GM18870 (cell line): ENCODE data around the gene MYH14.

ENCODE experiments used
- ATAC-seq: cut with Tn5 transposase; IDR thresholded peaks from one replicate; pipeline ENCODE4 v1.9.1; 2021; ENCODE audit warnings: moderate library complexity; ENCODE audit not compliant: unreplicated experiment

MYH14 gene

DNA sequence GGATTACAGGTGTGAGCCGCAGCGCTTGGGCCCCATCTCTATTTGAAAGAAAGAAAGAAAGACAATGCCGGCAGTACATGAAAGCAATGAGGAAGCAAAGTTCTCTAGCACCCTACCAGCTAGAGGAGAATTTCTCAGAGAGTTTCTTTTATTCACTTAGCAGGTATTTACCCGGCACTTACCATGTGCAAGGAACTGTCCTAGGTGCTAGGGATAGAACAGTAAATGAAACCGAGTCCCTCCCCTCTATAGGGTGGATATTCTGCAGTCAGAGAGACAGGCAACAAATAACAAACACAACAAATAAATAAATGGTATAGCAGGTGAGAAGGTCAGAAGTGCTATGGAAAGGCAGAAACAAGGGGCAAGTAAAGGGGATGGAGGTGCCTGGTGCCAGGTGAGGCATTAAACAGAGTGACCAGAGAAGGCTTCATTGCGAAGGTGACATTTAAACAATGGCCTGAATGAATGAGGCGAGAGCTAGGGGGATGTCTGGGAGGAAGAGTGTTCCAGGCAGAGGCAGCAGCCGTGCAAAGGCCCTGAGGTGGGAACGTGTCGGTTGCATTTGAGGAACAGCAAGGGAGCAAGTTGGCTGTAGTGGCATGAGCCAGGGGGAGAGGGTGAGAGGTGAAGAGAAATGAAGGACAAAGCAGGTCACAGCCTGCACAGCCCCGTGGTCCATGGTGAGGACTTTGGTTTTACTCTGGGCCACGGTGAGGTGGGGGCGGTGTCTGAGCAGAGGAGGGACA lies 10.8 kb upstream of the MYH14 start:
- no peak for ATAC-seq

DNA sequence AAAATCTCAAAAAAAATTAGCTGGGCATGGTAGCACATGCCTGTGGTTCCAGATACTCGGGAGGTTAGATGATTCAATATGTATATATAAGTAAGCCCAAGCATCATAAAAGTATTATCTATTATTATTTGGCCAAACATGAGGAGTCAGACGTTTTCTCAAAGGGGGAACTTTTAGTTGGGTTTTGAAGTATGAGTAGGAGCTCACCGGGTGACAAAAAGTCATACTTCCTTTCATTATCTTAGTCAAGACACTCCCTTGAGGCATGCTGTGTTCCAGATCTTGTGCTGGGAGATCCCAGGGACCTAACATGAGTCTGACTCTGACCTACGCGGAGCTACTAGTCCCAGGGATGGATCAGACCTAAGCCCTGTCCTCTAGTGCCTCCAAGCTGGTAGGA lies 8.2 kb upstream of the MYH14 start:
- no peak for ATAC-seq

DNA sequence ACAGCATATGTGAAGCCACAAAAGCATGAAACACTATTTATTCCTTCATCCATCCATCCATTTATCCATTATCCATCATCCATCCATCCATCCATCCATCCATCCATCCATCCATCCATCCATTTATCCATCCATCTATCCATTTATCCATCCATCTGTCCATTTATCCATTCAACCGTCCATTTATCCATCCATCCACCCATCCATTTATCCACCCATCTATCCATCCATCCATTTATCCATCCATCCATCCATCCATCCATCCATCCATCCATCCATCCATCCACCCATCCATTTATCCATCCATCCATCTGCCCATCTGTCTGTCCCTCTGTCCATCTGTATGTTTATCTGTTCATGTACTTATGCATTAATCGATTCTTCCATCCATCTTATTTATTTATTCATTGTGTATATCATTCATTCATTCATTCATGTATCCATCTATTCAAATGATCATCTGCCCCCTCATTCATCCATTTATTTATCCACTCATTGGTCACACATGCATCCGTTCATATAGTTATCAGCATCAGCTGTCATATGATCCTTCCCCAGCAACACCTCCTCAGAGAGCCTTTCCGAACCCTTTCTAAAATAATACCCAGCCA lies 7.0 kb upstream of the MYH14 start:
- no peak for ATAC-seq

DNA sequence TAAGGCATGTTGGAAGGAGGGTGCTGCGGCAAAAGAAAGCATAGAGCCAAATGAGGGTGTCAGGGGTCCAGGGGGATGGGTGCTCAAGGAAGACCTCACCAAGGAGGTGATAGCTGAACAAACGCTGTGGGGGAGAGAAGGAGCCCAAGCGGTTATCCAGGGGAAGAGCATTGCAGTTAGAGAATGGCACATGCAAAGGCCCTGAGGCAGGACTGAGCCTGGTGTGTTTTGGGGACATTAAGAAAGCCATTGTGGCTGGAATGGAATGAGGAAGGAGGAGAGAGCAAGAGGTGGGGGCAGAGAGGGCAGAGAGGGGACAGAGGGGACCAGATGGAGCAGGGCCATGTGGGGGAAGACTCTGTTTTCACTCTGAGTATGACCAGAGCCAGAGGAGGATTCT lies 6.1 kb upstream of the MYH14 start:
- no peak for ATAC-seq

DNA sequence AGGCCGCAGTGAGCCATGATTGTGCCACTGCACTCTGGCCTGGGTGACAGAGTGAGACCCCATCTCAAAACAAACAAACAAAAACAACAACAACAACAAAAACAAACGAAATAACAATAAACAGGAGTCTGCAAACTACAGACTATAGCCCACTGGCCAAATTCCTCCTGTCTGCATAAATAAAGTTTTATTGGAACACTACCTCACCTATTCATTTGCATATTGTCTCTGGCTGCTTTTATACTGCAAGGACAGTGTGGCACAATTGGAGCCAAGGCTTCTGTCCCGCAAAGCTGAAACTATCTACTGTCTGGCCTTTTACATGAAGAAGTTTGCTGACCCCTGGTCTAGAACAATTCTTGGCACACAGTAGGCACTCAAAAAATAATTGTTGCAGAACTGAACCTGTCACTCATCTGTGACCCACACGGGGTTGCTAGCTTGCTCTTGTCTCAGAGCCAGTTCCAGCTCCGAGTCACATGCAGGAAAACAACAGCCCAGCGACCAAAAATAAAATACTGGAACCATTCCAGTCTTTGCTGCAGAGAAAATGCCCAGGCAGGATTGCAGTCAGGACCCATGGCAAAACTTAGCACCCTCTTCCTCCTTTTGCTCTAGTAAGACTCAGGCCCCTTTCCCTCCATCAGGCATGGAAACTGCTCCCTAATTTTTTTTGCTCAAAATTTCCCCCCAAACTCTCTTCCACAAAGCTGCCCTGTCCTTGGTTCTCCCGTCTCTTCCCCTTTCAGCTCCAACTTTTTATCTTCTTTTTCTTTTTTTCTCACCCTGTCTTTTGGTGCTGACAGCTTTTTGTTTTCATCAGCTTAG lies 4.8 kb upstream of the MYH14 start:
- ATAC-seq, result no peak

DNA sequence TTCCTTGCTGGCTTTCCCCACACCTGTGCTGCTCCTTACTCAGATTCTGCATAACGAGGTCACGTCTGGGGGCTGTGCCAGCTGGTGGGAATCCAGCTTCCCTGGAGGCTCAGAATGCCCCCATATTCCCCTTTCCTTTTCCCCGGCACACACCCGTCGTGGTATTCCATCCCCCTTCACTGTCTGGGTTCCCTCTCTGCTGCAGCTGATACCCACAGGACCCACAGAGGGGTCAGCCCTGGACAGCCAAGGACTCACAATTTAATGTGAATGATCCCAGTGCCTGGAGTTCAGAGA lies 4.2 kb upstream of the MYH14 start:
- no peak for ATAC-seq

DNA sequence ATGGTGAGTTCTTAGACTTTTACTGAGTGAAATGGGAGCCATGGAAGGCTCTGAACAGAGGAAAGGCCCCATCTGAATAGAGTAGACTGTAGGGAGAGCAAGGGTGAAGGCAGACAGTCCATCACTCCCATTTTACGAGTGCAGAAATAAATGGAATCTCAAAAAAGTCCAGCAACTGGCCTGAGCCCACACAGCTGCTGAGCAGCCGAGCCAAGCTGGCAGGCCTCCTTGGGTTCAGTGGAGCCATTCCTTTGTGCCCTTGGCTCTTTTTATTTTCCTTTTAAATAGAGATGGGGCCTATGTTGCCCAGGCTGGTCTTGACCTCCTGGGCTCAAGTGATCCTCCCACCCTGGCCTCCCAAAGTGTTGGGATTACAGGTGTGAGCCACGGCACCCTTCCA lies 1.0 kb upstream of the MYH14 start:
- ATAC-seq, result no peak

DNA sequence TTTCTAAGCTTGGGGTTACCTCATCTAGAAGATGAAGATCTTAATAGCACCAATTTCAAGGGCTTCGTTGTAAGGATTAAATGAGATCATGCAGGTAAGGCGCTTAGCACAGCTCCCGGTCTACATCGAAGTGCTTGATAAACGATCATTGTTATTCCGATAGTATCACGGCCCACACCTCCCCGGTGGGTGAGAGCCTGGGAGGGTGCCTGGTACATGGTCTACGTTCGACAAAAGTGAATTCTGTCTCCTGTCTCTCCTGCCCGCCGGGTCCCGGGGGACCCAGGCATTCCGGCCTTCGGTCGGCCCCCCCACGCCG lies 501 bp upstream of the MYH14 start:
- ATAC-seq, result no peak

DNA sequence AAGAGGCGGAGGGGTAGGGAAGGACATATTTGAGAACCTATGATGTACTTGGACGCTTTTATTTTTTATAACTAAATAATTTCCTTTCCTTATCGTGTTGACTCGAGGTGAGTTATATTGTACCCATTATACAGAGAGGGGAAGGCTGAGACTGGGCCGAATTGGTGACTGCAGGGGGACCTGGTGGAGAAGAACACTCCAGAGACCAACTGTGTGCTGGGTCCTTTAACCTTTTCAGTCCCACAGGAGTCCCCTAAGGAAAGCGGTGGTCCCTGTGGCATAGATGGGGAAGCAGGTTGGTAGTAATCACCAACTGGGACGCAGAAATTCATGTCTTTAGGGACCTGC lies 633 bp downstream of the MYH14 start:
- ATAC-seq, result no peak

DNA sequence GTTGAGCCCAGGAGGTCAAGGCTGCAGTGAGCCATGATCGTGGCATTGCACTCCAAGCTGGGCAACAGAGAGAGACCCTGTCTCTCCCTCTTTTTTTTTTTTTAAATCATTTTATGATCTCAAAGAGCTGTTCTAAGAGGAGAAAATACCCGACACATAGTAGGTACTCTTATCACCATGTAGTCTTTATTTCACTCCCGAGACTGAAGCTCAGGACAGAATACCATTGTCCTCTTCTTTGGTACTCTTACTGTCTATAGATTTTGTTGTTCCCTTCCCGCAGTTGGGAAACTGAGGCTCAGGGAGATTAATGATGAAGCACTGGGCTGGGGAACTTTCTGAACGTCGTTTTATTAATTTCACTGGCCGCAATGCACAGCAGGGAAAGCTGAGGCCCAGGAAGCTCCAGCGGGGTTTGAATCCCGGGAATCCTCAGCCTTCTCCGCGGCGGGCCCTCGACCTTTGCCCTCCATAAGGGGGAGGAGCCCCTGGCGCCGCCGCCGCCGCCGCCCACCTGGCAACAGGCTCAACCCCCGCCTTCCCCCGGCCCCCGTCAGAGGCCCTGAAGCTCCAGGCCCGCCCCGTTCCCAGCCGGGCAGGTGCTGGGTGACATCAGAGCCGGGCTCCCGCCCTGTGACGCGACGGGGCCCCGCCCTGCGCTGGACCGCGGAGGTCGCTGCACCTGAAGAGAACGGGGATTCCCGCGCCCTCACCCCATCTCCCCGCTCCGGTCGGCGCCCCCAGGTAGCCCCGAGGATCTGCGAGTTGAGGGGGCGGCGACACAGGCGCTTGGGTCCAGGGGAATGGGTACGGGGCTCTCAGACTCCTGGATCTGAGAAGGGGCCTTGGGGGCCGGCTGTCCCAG lies 1.6 kb downstream of the MYH14 start:
- ATAC-seq, result no peak

DNA sequence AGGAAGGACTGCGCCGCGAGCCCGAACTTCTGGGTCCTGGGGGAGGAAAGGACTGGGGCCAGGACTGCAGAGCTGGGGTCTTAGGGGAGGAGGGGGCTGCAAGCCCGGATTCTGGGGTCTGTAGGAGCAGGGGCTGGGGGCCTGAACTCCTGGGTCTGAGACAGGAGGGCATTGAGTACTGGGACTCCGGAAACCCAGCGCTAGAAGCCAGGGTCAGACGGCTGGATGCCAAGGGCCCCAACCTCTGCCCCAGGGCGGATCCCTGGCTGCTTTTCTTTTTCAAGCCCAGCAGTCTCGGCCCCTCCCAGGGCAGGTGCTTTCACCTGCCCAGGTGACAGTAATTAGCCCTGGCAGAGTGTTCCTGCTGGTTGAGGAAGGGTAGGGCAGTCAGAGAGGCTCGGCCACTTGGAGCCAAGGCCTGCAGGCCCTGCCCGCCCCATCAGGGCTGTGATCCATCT lies 2.3 kb downstream of the MYH14 start:
- no peak for ATAC-seq

DNA sequence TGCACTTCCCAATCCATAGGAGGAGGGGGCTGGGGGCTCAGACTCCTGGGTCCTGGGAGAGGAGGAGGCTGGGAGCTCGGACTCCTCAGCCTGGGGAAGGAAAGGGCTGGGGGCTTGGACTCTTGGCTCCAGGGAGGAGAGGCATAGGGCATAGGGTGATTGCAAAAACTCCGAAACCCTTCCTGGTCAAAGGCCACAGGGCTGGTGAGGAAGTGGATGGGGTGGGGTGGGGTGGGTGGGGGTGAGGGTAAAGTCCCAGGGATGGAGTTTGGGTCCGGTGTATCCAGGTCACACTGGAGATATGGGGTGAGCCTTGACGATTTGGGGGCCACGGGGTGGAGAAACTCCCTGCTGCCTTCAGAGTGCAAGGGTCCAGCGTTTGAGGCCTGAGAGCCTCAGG lies 2.8 kb downstream of the MYH14 start:
- no peak for ATAC-seq

DNA sequence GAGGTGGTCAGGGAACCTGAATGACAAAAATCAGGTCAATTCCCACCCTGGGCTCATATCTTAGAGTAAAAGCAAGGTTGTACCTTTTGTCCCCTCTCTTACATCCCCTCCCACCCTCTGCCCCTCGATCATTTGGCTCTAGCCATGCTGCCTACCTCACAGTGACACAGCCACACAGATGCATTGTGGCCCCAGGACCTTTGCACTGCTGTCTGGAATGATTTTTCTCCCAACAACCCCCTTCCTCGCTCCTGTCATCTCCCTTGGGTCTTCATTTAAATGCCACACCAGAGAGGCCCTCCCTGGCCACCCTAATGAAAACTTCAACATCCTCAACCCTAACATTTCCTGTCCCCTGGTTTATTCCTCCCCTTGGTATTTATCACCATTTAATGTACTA lies 4.3 kb downstream of the MYH14 start:
- ATAC-seq, result no peak

DNA sequence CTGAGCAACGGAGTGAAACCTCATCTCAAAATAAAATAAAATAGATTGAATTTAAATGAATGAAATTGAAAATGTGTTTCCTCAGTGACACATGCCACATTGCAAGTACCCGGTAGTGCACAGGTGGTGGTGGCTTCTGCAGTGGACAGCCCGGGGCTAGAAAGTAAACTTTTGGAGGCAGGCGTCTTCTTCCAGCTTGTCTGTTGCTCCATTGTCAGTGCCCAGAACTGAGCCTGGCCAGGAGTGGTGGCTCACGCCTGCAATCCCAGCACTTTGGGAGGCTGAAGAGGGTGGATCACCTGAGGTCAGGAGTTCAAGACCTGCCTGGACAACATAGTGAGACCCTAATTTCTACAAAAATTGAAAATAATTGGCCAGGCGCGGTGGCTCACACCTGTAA lies 5.7 kb downstream of the MYH14 start:
- ATAC-seq, result no peak

DNA sequence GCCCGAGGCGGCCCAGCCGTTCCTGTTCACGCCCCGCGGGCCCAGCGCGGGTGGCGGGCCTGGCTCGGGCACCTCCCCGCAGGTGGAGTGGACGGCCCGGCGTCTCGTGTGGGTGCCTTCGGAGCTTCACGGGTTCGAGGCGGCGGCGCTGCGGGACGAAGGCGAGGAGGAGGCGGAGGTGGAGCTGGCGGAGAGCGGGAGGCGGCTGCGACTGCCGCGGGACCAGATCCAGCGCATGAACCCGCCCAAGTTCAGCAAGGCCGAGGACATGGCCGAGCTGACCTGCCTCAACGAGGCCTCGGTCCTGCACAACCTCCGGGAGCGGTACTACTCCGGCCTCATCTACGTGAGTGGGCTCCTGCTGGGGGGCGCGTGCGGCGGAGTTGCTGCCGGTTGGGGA lies 7.0 kb downstream of the MYH14 start:
- no peak for ATAC-seq

DNA sequence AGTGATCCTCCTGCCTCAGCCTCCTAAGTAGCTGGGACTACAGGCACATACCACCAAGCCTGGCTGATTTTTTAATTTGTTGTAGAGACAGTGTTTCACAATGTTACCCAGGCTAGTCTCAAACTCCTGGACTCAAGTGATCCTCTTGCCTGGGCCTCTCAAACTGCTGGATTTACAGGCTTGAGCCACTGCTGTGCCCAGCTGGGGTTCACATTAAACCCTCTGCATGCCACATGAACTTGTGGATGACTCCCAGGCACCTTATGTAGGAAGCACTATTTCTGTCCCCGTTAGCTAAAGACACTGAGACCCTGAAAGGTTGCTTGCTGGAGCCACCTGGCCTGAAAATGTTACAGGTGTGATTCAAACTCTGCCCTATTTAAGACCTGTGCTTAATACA lies 10.5 kb downstream of the MYH14 start:
- no peak for ATAC-seq

DNA sequence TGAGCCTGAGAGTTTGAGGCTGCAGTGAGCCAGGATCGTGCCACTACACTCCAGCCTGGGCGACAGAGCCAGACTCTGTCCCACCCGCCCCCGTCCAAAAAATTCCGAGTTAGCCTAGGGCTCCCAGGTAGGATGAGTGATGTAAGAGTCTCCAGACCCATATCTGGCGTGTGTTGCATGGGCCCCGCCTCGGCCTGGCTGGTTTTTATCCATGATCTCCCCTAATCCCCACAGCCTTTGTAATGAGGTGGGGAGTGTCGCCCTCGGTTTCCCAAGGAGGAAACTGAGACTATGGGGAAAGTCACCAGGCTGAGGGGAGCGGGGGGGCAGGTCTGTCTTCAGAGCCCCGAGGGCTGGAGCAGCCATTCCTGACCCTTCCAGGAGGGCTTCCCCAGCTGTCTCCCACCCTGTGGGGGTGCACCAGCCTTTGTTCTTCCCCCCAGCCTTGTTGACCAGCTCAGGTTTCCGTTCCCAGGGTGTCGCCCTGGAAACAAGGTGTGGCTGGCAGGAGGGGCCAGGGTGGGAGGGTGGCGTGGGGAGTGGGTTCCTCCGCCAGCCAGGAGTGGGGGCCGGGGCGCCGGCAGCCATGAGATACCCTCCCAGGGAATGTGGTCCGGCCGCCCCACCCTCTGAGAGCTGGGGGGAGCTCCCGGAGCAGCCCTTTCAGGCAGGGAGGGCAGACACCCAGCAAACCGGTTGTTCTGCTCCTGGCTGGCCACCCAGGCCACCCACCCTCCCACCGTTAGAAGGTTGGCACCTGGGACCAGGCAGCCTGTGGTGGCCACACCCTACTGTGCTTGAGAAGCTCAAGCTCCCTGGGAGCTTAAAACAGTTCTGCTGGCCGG lies 11.5 kb downstream of the MYH14 start:
- ATAC-seq, result no peak

DNA sequence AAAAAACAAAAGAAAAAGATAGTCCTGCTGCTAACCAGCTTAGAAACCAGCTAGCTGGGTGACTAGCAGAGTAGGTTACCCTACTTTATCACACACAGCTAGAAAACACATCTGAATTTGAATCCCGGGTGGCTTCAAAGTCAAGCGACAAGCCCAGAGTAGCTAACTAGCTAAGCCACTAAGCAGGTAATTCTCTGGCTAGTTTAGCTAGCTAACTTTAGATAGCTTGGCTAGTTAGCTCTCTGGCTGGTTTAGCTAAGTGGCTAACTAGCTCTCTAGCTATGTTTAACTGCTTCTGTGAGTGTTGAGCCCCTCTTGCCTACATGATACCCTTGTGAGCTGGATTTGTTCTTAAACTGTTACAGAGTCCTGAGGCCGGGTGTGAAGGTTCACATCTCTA lies 12.4 kb downstream of the MYH14 start:
- no peak for ATAC-seq

DNA sequence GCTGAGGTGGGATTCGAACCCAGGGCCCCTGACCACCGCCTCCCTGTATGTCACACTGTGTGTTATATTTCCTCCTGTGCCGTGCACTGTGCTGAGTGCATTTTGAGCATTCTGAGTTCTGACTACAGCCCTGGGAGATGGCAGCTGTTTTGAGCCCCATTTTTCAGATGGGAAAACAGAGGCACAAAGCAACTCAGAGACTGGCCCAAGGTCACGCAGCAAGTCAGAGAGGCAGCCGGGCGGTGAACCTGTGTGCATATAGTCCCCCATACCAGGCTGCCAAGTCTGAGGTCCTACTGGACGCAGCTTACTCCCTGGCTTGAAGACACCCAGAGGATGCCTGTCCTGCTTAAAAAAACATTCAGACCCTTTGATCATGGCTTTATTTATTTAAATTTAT lies 17.7 kb downstream of the MYH14 start:
- no peak for ATAC-seq

DNA sequence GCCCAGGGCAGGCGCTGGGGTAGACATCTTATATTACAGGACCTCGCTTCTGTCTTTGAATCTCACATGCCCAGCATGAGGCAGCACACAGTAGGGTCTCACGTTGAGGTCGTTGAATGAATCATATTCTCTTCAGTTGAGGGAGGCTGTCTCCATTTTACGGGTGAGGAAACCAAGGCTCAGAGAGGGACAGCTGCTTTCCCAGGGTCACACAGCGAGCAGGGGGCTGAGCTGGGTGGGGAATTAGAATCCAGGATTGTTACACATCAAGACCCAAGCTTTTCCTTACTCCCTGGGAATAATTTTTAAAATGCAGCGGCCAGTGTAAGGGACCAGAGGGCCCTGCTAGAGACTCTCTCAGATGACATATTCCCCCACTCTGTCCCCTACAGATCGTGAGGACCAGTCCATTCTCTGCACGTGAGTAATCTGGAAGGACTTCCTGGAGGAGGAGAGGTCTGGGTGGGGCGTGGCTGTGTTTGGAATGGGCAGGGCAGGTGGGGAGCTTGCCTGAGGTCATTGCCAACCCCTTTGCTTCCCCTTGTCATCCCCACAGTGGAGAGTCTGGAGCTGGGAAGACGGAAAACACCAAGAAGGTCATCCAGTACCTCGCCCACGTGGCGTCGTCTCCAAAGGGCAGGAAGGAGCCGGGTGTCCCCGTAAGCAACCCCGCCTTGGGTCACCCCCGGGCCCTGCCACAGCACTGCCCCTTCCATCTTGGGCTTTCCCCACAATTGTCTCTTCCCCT lies 19.4 kb downstream of the MYH14 start:
- ATAC-seq, result no peak
